HG03175 (cell line): ENCODE measurements around the gene ERC2.

ENCODE experiments used
- ATAC-seq: cut with Tn5 transposase; IDR thresholded peaks from one replicate; pipeline ENCODE4 v1.9.1; 2021; ENCODE audit warnings: mild to moderate bottlenecking, moderate library complexity; ENCODE audit not compliant: unreplicated experiment

ERC2 gene

DNA sequence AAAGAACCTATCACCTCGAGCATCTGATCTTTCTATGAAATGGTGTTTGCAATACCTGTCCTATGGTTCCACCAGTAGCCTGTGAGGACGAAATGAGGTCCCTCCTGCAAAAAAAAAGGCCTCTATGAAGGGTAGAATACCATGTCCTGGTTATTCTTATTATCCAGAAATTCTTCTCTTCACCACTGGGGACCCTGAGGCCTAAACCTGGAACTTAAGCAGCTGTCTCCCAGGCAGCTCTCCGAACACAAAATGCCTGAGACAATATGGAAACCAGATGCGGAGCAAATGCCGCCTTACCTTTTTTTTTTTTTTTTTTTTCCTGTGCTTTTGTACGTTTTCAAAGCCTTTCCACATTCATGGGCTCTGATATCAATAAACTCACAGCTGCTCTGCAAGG is 919.1 kb downstream of the ERC2 start:
- ATAC-seq: no peak

GRCh38 chr3:55546866-55547669 is 921.2 kb downstream of the ERC2 start:
- no peak for ATAC-seq

- ATAC-seq: no peak
Measured at GRCh38 chr3:55545995-55546394, 922.3 kb downstream of the ERC2 start.

- no peak for ATAC-seq
Measured at GRCh38 chr3:55544219-55544618, 924.0 kb downstream of the ERC2 start.

GRCh38 chr3:55543181-55543614 is 925.1 kb downstream of the ERC2 start:
- ATAC-seq: no peak

DNA sequence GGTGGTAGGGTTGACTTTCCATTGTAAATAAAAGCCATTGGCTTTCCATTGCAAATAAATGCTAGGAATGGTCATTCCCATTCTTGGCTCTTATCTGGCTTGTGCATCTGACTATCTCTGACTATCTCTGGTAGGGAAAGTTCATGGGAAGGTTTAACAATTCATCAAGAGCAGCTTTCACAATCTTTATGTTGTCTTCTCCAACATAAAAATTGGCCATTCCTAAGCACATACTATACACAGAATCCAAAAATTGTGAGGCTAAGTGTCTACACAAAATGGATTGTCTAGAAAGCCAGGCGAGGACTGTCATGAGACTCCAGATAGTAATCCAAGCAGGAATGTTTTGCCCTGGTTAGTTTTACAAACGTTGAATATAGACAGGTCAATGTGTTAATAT is 926.8 kb downstream of the ERC2 start:
- no peak for ATAC-seq

DNA sequence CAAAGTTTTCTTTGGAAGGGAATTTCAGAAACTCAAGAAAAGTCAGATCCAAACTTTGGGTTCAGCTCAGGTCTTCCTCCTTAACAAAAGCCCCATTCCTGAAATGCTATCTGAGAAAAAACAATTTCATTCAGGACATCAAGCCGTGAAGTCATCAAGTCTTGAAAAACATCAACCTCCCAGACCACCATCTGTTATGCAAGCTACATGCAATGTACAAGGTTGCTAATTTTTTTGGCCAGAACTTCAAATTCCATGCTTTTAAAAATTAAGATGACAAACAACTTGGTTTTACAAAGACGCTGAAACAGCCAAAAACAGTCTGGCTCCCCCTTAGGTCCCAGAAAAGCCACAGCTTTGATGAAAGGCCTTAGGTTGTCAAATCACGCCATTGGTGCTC is 927.3 kb downstream of the ERC2 start:
- no peak for ATAC-seq

DNA sequence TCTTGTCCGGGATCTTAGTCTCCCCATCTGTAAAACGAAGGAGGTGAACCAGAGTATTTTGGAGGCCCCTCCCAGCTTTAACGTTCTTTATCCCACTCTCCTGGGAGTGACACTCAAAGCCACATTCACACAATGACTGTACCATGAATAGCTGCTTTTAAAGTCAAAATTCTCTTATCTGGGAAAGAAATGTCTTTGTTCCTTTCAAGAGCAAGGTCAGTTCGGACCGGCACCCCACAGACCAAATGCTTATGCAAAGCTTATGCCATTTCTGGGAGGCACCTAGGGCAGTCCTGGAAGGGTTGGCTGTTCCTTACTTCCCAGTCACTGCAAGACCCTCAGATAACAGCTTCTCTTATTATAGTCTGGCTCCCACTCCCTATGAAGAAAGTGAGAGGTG is 927.7 kb downstream of the ERC2 start:
- ATAC-seq: no peak

DNA sequence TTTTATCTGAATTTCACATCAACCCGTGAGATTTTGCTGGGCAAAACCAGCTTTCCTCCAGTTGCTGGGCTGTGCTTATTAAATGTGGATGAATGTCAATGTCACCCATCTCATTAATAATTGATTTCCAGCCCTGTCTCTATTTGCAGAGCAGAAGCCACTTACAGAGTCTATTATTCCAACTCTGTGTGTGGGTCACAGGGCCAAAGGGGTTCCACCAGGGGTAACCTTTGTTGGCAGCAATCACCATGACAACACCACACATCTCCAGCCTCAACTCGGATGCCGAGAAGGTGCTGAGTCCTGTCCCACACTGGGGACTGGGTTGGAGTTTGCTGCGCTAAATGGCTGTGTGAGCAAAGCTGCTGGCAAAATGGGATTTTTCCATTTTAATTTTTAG is 930.1 kb downstream of the ERC2 start:
- ATAC-seq: no peak

DNA sequence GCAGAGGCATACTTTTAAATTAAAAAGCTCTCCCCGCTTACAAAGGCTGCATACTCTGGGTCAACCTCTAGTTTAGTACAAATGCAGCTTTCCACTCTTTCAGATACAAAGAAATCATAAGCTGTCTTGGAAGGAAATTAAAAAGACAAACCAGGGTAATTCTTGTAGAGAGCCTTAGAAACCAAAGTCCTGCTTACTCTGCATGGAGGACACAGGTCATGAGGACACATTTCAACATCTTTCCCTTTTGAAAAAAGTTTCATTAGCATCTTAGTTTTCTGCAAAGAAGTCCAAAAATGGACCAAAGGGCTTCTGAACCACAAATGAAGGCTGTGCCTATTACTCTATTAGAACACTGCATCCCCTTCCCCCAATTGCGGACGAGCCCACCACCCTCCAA is 930.7 kb downstream of the ERC2 start:
- ATAC-seq: no peak

- ATAC-seq: no peak
Measured at GRCh38 chr3:55537129-55537528, 931.1 kb downstream of the ERC2 start.

DNA sequence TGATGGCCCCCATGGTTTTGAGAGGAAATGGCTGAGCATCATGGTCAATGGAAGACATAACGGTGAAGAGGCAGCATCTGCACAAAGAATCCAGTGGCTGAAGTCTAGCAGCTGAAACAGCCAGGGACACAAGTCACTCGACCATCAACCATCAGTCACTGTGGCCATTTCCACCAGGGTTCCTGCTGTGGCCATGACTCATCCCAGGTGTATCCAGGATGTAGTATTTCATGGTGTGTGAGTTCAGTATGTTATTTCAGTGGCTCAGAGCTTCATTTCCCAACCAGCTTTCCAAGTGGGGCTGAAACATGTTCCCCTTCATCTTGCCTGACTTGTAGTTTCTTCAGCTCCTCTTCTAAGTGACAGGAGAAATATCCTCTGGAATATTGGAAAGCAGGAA is 933.4 kb downstream of the ERC2 start:
- ATAC-seq: no peak

GRCh38 chr3:55532806-55533205 is 935.5 kb downstream of the ERC2 start:
- no peak for ATAC-seq

DNA sequence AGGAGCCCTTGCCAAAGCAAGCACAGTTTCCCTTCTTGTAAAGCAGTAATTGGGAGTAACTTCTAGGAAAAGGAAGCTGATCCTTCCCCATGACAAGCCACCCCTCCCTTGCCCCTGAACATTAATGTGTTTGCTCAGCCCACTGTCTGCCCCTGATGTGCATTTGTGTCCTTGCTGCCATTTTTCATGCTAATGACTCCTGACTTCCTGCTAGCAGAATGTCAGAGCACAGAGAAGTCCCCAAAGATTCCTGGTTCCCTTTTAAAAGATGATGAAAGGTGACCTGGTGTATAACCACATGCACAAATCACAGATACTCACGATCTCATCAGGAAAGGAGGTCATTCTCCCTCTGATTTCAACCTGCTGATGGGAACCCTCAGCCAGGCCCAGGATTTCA is 936.9 kb downstream of the ERC2 start:
- ATAC-seq: no peak

DNA sequence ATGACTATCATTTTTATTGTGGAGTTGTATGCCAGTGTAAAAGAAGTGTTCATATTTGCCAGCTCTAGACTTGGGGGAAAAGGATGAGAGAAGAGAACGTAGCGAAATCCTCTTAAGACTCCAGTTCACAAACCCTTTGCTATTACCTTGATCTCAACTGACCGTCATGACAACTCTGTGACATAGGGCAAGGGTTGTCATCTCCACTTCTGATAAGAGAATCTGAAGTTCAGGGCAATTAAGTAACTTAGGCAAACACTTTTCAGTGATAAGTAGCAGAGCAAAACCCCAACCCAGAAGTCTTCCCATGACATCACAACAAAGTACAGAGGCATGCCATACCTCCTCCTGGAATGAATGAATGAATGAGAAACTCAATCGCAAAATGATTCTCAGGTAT is 940.9 kb downstream of the ERC2 start:
- no peak for ATAC-seq

GRCh38 chr3:55526332-55527030 is 941.8 kb downstream of the ERC2 start:
- ATAC-seq: no peak

GRCh38 chr3:55525436-55525835 is 942.8 kb downstream of the ERC2 start:
- no peak for ATAC-seq

GRCh38 chr3:55524565-55525244 is 943.6 kb downstream of the ERC2 start:
- ATAC-seq: no peak

DNA sequence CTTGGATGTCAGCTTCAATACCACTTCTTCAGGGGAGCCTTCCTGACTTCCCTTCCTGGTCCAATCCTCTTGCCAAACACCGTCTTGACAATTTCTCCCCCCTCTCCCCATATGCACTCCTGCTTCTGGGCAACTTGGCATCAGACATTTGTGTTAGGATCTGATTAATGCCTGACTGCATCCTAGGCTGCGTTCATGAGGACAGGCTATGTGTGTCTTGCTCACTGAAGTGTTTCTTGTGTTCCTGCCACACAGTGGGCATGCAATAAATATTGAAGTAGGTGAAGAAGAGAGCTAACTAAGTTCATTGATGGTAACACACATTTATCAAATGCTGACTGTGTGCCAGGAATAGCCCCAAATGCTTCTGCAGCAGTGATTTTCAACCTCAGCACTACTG is 944.8 kb downstream of the ERC2 start:
- no peak for ATAC-seq

DNA sequence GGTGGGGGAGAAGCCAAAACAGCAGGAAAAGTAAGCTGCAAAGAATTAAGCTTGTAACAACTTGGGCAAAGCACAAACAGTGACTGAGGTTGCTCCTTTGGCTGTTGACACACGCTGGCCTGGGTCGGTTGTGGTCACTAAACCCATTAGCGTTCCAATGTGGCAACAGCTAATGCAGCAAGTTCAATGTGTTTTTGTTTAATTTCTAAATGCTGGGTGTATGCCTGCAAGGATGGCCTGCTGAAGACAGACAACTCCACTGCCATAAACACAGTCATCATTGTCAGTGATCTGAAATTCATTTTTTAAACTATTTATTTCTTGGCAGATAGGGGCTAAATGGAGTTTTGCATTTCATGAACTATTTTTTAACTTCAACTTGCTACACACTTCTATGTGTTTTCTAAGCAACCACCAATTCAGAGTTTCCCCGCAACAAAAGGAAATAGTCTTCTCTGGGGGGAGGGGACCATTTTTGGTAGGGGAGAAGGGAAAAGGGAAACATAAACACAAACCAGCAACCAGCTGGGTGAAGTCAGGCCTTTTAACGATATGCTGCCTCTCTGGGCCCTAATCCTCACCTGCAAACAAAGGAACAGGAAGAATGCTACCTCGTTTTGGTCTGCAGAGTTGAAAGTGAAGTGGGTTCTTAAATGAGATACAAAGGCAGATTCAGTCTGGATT is 946.4 kb downstream of the ERC2 start:
- no peak for ATAC-seq

DNA sequence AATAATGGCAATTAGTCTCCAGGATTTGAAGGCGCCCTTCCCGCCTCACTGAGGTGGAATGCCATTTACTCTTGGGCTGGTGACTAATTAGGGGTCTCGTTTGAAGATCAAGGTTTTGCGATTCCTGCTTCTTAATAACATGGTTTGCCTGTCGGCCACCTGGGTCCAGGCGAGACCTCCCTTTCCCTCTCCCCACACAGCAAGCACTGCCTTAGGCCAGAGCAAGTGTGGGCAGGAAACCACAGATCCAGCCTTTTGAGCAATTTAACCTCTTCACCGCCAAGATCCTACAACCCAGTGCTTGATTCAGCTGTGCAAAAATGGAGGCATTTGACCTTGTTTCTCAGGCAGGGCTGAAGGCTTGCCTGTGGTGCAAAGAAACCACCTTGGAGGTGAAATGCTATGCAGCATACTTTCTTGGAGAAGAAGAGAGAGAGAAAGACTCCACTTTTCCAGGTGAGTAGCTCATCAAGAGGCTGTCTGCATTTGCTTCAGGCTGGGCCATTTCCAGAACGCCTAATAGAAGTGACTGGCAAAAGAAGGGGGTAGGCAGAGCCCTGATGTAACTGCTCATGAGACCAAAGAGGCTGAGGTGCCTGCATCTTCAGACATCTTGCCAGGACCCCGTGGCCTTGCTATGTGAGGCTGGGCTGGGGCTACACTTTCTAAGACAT is 947.1 kb downstream of the ERC2 start:
- ATAC-seq: no peak
